Measurements from ENCODE around the gene RNU6-9.

The RNU6-9 gene

DNA sequence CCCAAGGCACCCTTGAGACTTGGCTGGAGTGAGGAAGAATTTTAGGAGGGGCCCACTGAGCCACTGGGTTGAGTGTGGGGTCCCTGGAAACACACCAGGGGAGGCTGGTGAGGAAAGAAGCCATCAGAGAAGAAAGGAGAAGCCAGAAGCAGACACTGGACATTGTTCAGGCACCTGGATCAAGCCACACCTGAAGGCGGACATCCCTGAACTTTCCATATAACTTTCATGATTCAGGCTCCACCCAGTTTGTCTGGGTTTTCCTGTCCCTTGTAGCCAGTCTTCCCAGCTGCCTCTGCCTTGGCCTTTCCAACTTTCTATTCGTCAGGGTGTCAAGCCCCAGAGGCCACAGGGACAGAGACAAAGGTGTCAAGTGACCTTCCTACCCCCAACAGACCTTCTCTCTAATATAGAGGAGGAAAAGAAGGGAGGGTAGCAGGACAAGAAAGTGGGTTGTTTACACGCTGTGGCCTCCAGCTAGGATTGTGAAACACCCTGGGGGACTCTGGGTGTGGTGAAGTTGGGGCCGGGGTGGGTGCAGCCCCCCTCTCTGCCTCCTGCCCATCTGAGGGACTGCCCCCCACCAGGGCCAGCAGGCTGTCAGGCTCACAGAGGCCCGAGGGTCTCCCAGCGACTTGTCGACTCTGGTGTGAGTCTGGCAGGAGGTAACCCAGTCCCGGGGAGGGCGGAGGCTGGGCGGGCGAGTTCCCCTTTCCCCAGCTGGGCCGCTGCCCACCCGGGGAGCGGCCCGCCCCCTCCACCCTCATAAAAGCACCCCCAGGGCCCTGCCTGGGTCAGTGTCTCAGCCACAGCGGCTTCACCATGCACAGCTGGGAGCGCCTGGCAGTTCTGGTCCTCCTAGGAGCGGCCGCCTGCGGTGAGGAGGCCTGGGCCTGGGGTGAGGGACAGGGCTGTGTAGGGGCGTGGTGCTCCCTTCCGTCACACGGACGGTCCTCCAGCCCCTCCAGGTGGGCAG lies 34.1 kb upstream of the RNU6-9 start, which contains the start of gene CFD:
Gene CFD, plus strand, starts transcription at position 797 of the 976 bp plus-strand sequence. Its CDS starts 26 bp downstream, at position 823.
- in situ Hi-C loops (cut with HindIII; ENCODE audit: low pct_ligation_motif_present, low pct_unique_long_range_greater_than_20kb, low sequenced_read_pairs) = no loop called here

GRCh38 chr19:861141-861755 lies 32.0 kb upstream of the RNU6-9 start:
- in situ Hi-C loops (cut with HindIII; ENCODE audit: low pct_ligation_motif_present, low pct_unique_long_range_greater_than_20kb, low sequenced_read_pairs) = no loop called here
- no peak for DNase-seq

More for the DNA sequence above, 34.1 kb upstream of the RNU6-9 start, which contains the start of gene CFD:
- no peak for DNase-seq

- DNase-seq = no peak
- in situ Hi-C loops (cut with HindIII; ENCODE audit: low pct_ligation_motif_present, low pct_unique_long_range_greater_than_20kb, low sequenced_read_pairs) = no loop called here
Observed at GRCh38 chr19:861756-862580, 31.3 kb upstream of the RNU6-9 start.

- no peak for DNase-seq
- in situ Hi-C loops (cut with HindIII; ENCODE audit: low pct_ligation_motif_present, low pct_unique_long_range_greater_than_20kb, low sequenced_read_pairs) = no loop called here
Observed at GRCh38 chr19:862581-863314, 30.5 kb upstream of the RNU6-9 start.

- in situ Hi-C loops (cut with HindIII; ENCODE audit: low pct_ligation_motif_present, low pct_unique_long_range_greater_than_20kb, low sequenced_read_pairs) = no loop called here
Observed at GRCh38 chr19:863315-863620, 30.0 kb upstream of the RNU6-9 start.

DNA sequence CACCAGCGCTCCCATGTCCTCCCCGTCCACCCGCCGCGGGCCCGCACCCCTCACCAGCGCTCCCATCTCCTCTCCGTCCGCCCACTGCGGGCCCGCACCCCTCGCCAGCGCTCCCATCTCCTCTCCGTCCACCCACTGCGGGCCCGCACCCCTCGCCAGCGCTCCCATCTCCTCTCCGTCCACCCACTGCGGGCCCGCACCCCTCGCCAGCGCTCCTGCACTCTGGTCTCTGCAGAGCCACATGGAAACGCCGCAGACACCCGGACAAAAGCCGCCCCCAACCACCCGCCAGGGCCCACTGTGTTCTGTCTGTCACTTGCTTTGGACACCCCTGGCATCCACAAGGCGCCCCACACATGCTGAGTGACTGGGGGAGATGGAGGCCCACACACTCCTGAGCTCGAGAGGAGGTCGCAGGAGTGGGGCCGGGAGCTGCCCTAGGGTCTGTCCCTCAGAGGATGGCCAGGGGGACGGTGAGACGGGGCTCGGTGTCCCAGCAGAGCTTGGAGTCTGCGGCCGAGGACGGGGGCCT lies 26.4 kb upstream of the RNU6-9 start:
- in situ Hi-C loops (cut with HindIII; ENCODE audit: low pct_ligation_motif_present, low pct_unique_long_range_greater_than_20kb, low sequenced_read_pairs) = no loop called here

More at GRCh38 chr19:863315-863620, 30.0 kb upstream of the RNU6-9 start:
- no peak for DNase-seq

GRCh38 chr19:867301-867793 lies 25.9 kb upstream of the RNU6-9 start:
- DNase-seq = no peak
- in situ Hi-C loops (cut with HindIII; ENCODE audit: low pct_ligation_motif_present, low pct_unique_long_range_greater_than_20kb, low sequenced_read_pairs) = no loop called here

More for the DNA sequence above, 26.4 kb upstream of the RNU6-9 start:
- no peak for DNase-seq

DNA sequence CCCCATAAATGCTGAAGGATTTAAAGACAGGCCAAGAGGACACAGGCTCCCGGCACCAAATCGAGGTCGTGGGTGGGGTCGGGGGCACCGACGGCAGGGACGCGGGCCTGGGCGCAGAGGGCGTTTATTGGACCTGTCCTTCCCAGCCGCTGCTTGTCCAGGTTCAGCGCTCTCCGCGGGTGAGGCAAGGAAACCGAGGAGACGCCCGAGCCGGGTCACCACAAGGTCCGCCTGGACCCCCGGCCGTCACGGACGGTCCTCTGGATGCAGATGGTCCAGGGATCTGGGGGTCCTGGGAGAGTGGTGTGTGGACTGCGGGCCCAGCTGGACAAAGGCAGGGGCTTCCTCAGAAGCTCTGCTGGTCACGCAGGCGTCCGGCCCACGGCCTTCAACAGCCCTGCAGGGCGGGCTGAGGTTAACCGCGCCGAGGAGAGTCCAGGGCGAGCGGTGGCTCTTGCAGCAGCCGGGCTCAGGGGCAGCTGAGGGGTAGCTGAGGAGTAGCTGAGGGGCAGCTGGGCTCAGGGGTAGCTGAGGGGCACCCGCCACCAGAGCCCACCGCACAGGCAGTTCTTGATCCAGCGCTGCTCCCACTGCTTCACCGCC lies 25.3 kb upstream of the RNU6-9 start:
- in situ Hi-C loops (cut with HindIII; ENCODE audit: low pct_ligation_motif_present, low pct_unique_long_range_greater_than_20kb, low sequenced_read_pairs) = no loop called here
- no peak for DNase-seq

DNA sequence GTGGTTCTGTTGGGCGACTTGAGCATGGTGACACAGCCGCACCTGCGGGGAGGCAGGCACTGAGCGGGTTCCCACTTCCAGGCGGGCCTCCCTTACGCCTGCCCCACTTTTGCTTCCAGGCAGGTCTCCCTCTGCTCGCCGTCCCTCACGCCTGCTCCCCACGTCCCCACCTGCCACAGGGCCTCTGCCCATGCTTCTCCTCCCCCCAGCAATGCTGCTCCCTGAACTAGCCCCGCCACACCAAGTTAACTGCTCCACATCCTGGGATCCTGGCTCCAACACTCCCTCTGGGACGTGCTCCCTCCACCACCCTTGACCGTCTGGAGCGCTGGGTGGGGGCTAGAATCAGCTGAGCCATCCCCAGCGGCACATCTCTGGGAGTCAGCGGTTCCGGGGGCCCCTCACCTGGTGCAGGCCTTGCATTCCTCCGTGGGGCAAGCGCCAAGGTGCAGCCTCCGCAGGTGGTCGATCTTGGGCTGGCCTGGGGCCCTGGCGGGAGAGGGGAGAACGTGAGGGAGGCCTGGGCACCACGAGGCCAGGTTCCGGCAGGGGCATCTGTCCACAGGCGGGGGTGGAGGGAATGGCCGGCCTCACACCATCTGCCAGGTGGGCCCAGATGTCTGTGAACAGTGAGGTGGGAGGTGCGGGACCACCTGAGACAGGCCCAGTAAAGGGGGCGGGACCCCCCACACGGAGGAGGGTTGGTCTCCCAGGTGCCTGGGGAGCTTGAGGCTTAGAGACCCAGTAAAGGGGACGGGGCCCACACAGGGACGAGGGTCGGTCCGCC lies 24.6 kb upstream of the RNU6-9 start:
- no peak for DNase-seq
- in situ Hi-C loops (cut with HindIII; ENCODE audit: low pct_ligation_motif_present, low pct_unique_long_range_greater_than_20kb, low sequenced_read_pairs) = no loop called here

DNA sequence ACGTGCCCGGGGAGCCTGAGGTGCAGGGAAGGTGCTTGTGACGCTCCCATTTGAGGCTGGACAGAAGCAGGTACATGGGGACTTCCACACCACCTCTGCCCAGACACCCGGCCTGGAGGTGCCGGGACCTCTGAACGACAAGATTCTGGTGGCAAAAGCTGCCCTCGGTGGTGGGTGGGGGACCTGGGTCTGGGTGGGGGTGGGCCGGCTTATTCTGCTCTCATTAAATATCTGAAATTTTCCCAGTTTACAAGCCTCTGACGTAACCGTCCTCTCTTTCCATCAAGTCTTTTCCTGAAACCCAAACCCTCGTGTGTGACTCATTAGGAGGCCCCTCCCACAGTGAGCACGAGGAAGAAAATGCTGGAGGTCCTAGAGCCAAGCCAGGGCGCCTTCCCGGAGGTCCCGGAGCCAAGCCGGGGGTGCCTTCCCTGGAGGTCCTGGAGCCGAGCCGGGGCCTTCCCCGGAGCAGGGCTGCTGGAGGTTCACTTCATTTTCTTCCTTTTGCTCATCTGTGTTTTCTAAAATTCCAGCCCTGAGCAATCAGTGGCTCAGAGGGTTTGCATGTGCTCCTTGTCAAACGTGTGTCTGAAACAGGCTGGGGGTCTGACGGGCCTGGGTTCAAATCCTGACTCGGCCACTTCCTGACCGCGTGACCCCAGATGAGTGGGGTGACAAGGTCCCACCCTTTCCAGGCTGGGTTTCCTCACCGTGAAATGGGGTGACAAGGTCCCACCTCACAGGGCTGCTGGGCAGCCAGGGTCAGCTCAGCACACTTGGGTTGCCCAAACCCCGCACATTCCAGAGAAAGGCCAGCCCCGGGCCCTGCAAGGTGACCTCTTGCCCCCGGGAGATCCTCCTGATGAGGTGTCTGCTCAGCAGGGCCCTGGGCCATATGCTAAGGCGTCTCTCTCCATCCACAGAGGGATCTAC lies 23.8 kb upstream of the RNU6-9 start:
- peak; percentile 44 for DNase-seq
- in situ Hi-C loops (cut with HindIII; ENCODE audit: low pct_ligation_motif_present, low pct_unique_long_range_greater_than_20kb, low sequenced_read_pairs) = no loop called here

GRCh38 chr19:870314-870713 lies 23.0 kb upstream of the RNU6-9 start:
- DNase-seq = no peak
- in situ Hi-C loops (cut with HindIII; ENCODE audit: low pct_ligation_motif_present, low pct_unique_long_range_greater_than_20kb, low sequenced_read_pairs) = no loop called here

GRCh38 chr19:870963-871401 lies 22.3 kb upstream of the RNU6-9 start:
- in situ Hi-C loops (cut with HindIII; ENCODE audit: low pct_ligation_motif_present, low pct_unique_long_range_greater_than_20kb, low sequenced_read_pairs) = no loop called here
- DNase-seq = no peak

- DNase-seq = no peak
- in situ Hi-C loops (cut with HindIII; ENCODE audit: low pct_ligation_motif_present, low pct_unique_long_range_greater_than_20kb, low sequenced_read_pairs) = no loop called here
Observed at GRCh38 chr19:871446-872265, 21.6 kb upstream of the RNU6-9 start.

GRCh38 chr19:872266-872951 lies 20.9 kb upstream of the RNU6-9 start:
- in situ Hi-C loops (cut with HindIII; ENCODE audit: low pct_ligation_motif_present, low pct_unique_long_range_greater_than_20kb, low sequenced_read_pairs) = no loop called here
- DNase-seq = no peak

- in situ Hi-C loops (cut with HindIII; ENCODE audit: low pct_ligation_motif_present, low pct_unique_long_range_greater_than_20kb, low sequenced_read_pairs) = no loop called here
- DNase-seq = peak; percentile 25
Observed at GRCh38 chr19:873084-873483, 20.2 kb upstream of the RNU6-9 start.

Data from ACHN (cell line).